HG03575 (cell line): ENCODE results near the gene PSAP.

Experiments
- ATAC-seq: cut with Tn5 transposase; IDR thresholded peaks from one replicate; pipeline ENCODE4 v1.9.1; 2021; ENCODE audit not compliant: unreplicated experiment, insufficient number of reproducible peaks, low FRiP score; ENCODE audit errors: extremely low read depth

The PSAP gene

GRCh38 chr10:71801361-71801760 lies 49.7 kb downstream of the PSAP start:
- ATAC-seq = no peak

DNA sequence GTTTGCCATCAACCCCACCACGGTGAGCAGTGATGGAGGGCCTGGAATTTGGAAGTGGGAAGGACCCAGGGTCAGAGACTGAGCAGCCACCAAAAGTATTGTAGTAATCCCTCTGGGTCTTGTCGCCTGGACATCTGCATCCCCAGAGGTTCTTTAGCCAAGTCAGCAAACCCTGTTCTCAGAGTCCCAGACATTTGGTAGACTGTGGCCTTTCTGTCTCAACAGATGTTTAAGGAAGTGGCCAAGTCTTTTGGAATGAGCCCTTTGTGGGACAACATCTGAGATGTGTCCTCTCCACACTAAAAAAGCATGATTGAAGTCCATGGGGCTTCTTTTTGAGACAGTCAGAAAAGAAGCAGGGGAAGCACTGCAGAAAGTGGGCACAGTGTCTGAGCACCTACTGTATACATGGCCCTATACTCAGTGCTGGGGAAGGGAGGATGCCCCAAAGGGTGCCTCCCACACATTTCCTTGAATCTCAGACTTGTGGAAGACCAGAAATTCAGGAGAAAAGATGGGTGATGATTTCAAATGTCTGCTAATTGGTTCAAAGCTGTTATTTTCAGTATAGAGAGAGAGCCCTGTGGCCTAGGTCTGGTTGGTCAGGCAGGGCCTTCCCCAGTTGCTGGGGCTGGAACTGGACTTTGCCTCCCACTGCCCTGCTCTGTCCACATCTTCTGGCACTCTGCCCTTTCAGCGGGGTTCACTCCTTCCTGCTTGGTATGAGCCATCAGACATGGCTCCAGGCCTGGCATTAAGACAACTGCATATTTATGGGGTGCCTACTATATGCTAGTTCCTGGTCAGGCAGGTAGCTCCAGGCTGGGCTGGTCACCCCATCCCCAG lies 51.2 kb downstream of the PSAP start:
- no peak for ATAC-seq

DNA sequence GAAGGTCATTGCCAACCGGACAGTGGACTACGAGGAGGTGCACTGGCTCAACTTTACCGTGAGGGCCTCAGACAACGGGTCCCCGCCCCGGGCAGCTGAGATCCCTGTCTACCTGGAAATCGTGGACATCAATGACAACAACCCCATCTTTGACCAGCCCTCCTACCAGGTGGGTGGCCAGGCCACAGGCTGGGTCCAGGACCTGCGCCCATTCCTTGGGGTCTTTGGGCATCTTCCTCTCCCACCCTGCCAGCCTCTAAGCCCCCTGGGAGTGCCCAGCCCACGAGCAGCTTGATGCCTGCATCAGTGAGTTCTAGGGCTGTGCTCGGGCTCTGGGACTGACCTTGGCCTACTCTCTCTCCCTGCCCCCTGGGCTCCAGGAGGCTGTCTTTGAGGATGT lies 51.9 kb downstream of the PSAP start:
- ATAC-seq = no peak

DNA sequence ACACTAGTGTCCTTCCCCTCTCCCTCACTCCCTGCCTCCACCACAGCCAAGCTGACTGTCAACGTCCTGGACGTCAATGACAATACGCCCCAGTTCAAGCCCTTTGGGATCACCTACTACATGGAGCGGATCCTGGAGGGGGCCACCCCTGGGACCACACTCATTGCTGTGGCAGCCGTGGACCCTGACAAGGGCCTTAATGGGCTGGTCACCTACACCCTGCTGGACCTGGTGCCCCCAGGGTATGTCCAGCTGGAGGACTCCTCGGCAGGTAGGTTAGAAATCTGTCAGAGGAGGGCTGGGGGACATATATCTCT lies 52.8 kb downstream of the PSAP start:
- no peak for ATAC-seq

- ATAC-seq = no peak
Observed at GRCh38 chr10:71797533-71798307, 53.3 kb downstream of the PSAP start.

DNA sequence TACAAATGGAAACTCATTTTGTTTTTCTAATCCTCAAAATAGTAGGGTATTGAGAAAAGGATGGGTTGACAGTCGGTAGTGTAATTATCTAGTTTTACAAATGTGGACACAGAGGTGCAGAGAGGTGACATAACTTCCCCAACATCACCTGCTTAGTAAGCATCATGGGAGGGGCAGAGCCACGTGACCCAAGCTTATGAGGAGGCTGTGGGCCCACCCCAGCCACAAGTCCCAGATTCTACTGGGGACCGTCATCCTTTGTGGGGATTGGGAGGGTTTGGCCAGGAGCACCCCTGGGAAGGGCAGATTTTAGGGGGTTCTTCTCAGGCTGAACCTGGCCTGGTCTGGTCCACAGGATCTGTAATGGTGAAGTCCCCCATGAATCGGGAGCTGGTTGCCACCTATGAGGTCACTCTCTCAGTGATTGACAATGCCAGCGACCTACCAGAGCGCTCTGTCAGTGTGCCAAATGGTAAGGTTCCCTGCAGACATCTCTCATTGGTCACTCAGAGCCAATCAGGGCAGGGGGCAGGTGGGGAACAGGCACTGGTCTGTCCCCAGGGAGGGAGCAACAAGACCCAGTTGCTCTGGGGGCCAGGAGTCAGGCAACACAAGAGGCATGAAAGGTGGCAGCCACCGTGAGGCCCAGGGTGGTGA lies 54.2 kb downstream of the PSAP start:
- ATAC-seq = no peak

DNA sequence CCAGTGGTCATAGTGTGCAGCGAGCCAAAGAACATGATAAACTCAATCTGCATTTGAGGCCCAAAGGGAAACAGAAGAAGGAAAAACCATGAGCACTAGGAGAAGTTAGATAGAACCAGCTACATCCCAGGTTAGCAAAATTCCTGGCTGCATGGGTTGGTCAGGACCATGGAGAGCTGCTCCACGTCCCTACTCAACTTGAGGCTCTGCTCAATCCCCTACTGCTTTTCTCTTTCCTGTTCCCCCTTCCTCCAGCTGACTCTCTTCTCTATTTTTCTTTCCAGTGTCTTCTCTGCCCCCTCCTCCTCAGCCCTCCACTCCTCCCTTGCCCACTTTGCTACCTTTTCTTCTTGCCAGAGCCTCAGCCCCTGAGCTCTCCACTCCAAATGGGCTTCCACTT lies 55.8 kb downstream of the PSAP start:
- ATAC-seq = no peak

GRCh38 chr10:71790749-71791440 lies 60.2 kb downstream of the PSAP start:
- ATAC-seq = no peak

DNA sequence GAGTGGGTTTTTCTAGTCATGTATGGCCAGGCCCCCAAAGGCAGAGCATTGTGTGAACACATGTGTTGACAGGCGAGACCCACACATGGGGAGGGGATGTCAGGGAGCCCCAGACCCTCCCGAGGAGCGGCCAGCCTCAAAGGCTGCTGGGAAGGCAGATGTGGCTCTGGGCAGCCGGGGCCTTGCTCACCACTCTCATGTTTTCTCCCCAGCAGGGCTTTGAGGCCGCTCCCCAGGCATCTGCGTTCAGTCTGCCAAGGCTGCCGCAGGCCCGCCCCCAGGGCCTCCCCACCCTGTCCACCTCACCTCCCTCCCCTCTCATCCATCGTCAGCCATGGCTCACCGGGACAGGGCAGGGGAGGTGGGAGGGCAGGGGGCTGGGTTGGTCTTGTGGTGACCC lies 61.2 kb downstream of the PSAP start:
- ATAC-seq = no peak

GRCh38 chr10:71788954-71789353 lies 62.1 kb downstream of the PSAP start:
- ATAC-seq = no peak

DNA sequence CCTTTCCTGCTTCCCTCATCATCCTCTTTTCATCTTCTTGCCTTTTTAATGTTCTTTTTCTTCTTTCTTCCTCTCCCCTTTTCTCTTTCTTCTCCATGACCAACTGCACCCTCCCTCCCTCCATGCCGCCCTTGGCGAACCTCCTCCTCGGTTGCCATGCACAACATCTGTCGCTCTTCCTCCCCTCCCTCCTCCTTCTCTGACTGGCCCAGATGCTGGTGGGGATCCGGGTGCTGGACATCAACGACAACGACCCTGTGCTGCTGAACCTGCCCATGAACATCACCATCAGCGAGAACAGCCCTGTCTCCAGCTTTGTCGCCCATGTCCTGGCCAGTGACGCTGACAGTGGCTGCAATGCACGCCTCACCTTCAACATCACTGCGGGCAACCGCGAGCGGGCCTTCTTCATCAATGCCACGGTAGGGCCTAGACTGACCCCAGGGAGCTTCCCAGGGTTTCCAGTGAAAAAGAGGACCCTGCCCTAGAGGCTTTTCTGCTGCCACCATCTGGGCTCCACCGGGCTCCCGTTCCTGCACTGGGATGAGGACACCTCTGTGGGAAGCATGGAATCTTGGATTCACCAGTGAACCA lies 66.3 kb downstream of the PSAP start:
- ATAC-seq = no peak

- no peak for ATAC-seq
Observed at GRCh38 chr10:71783917-71784678, 67.0 kb downstream of the PSAP start.

GRCh38 chr10:71782917-71783490 lies 68.0 kb downstream of the PSAP start:
- ATAC-seq = no peak

- no peak for ATAC-seq
Observed at GRCh38 chr10:71782221-71782916, 68.7 kb downstream of the PSAP start.

DNA sequence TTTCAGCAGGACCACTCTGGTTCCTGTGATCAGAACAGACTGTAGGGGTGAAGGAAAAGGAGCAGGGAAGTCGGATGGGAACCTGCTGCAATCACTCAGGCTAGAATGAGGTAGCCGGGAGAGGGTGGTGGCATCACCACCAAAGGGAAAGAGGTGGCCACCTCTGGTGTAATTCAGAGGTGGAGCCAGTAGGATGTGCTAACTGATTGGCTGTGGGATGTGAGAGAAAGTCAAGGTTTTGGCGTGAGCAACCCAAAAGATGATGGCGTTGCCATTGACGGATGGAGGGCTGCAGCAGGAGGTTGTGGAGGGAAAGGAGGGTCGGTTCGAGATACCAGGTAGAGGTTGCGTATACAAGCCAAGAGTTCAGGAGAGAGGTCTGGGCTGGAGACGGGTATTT lies 70.3 kb downstream of the PSAP start:
- no peak for ATAC-seq

DNA sequence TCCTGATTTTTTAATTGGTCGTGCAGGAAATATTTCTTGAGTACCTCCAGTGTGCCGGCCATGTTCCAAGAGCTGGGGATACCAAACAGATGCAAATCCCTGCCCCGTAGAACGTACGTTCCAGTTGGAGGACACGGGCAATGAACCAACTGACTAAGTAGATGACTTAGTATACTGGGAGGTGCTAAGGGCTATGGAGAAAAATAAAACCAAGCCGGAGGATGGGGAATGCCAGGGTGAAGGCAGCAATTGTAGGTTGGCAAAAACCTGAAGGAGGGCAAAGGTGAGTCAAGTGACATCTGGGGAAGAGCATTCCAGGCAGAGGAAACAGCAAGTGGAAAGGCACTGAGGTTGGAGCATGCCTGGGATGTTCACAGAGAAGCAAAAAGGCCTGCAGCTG lies 70.9 kb downstream of the PSAP start:
- ATAC-seq = no peak

GRCh38 chr10:71779641-71780040 lies 71.4 kb downstream of the PSAP start:
- ATAC-seq = no peak
